H1 (cell line): ENCODE results near the gene KCNK15. TPM values are rescaled to one million over a fixed set of nuclear protein-coding genes. Genes with fewer than 3 reads are reported as not detected.
A peak's percentile ranks its signal among the peaks of the same experiment; 100 is the strongest.

Experiments
- CTCF ChIA-PET: fragments of 300-600 bp; sonication (Branson Sonifier 250); formaldehyde crosslinking; loops from one replicate; lab custom pipeline; 2021; ENCODE audit not compliant: partially characterized antibody; lab: Charles Lee
- POLR2A ChIA-PET: fragments of 300-600 bp; sonication (Branson Sonifier 250); formaldehyde crosslinking; loops from one replicate; lab custom pipeline; 2021; ENCODE audit warnings: inconsistent platforms; ENCODE audit not compliant: partially characterized antibody; lab: Charles Lee
- DNase-seq, 2 experiments: peaks; one replicate each; pipeline versions ENCODE4 v3.0.0 to v3.0.0-alpha.2; 2010 to 2022; ENCODE audit warnings: low spot score in 2 of 2, low read depth in 1 of 2, mixed read lengths in 1 of 2
- FAIRE-seq: peaks from 2 replicates; lab custom pipeline; 2011; peaks lifted over from hg19 to GRCh38; lab: Jason Lieb, UNC
- H2AFZ ChIP-seq: 2 replicates; pipeline ENCODE4 v1.8.1; 2012; ENCODE audit warnings: low read length, inconsistent platforms
- H2AK5ac ChIP-seq: 2 replicates; pipeline ENCODE4 v1.6.1; 2013; ENCODE audit warnings: low read depth, low read length
- H2BK120ac ChIP-seq: replicated peaks from 2 replicates; pipeline ENCODE3; 2013; ENCODE audit warnings: low read depth, low read length, inconsistent platforms
- H2BK12ac ChIP-seq: 2 replicates; pipeline ENCODE4 v1.6.1; 2013; ENCODE audit warnings: low read depth, low read length
- H2BK15ac ChIP-seq: 2 replicates; pipeline ENCODE4 v1.6.1; 2013; ENCODE audit warnings: low read length
- H2BK20ac ChIP-seq: 2 replicates; pipeline ENCODE4 v1.6.1; 2013; ENCODE audit warnings: low read length
- H2BK5ac ChIP-seq: 2 replicates; pipeline ENCODE4 v1.6.1; 2013; ENCODE audit warnings: low read depth, low read length
- H3K14ac ChIP-seq: 2 replicates; pipeline ENCODE4 v1.6.1; 2013; ENCODE audit warnings: inconsistent platforms; ENCODE audit not compliant: insufficient read length
- H3K18ac ChIP-seq: 2 replicates; pipeline ENCODE4 v1.6.1; 2013; ENCODE audit warnings: low read length; ENCODE audit errors: extremely low read depth
- H3K23ac ChIP-seq: 2 replicates; pipeline ENCODE4 v1.6.1; 2013; ENCODE audit warnings: inconsistent platforms; ENCODE audit not compliant: insufficient read length
- H3K23me2 ChIP-seq: 2 replicates; pipeline ENCODE4 v1.6.1; 2013; ENCODE audit warnings: low read depth, low read length
- H3K27ac ChIP-seq: 2 replicates; pipeline ENCODE4 v1.6.1; 2011; ENCODE audit warnings: low read depth, low read length, inconsistent platforms
- H3K27me3 ChIP-seq, 4 experiments: replicated peaks in 1 of 4; 1 replicate in 1 of 4; 2 replicates in 3 of 4; pipeline versions ENCODE4 v1.6.1 to v1.8.1; 2011 to 2013; ENCODE audit warnings: low read length in 3 of 4, mild to moderate bottlenecking in 3 of 4, inconsistent platforms in 2 of 4, mixed read lengths in 2 of 4, moderate library complexity in 1 of 4; ENCODE audit not compliant: control insufficient read depth in 3 of 4, insufficient read depth in 3 of 4; ENCODE audit errors: extremely low read depth in 1 of 4
- H3K36me3 ChIP-seq, 4 experiments: 2 replicates each; pipeline versions ENCODE4 v1.6.1 to v1.8.1; 2011 to 2013; ENCODE audit warnings: mild to moderate bottlenecking in 4 of 4, low read length in 3 of 4, moderate library complexity in 2 of 4, control low read depth in 1 of 4, inconsistent platforms in 1 of 4; ENCODE audit not compliant: insufficient read depth in 4 of 4, control insufficient read depth in 2 of 4
- H3K4ac ChIP-seq: replicated peaks from 2 replicates; pipeline ENCODE3; 2013; ENCODE audit warnings: low read length, low read depth, mixed read lengths, inconsistent platforms; ENCODE audit not compliant: insufficient read length
- H3K4me1 ChIP-seq, 4 experiments: replicated peaks in 1 of 4; 1 replicate in 1 of 4; 2 replicates in 3 of 4; pipeline versions ENCODE4 v1.6.1 to v1.8.1; 2011 to 2013; ENCODE audit warnings: low read length in 3 of 4, inconsistent platforms in 2 of 4, mixed read lengths in 1 of 4; ENCODE audit not compliant: insufficient read depth in 4 of 4, control insufficient read depth in 3 of 4
- H3K4me2 ChIP-seq, 2 experiments: 2 replicates each; pipeline versions ENCODE4 v1.6.1 to v1.8.1; 2011 to 2013; ENCODE audit warnings: low read depth in 2 of 2, low read length in 2 of 2, control low read depth in 1 of 2, inconsistent platforms in 1 of 2, mild to moderate bottlenecking in 1 of 2; ENCODE audit not compliant: insufficient read depth in 1 of 2
- H3K4me3 ChIP-seq, 4 experiments: fragments of 200-600, 300-600 bp in 1 of 4; sonication (generic), shearing (Covaris generic), sonication (Bioruptor Twin) in 1 of 4; 2 replicates each; pipeline versions ENCODE4 v1.5.1 to v1.8.1; 2011 to 2016; ENCODE audit warnings: low read length in 4 of 4, low read depth in 3 of 4, control low read depth in 2 of 4, inconsistent platforms in 2 of 4, mild to moderate bottlenecking in 2 of 4, mixed read lengths in 1 of 4, moderate library complexity in 1 of 4; ENCODE audit not compliant: insufficient read depth in 2 of 4; ENCODE audit errors: extremely low read depth in 1 of 4
- H3K56ac ChIP-seq: replicated peaks from 2 replicates; pipeline ENCODE3; 2013; ENCODE audit warnings: low read depth, mild to moderate bottlenecking, mixed read lengths, low read length, inconsistent platforms; ENCODE audit not compliant: insufficient read length
- H3K79me1 ChIP-seq: 2 replicates; pipeline ENCODE4 v1.6.1; 2013; ENCODE audit warnings: low read depth, low read length, control low read depth
- H3K79me2 ChIP-seq, 2 experiments: 2 replicates each; pipeline versions ENCODE4 v1.6.1 to v1.8.1; 2012 to 2013; ENCODE audit warnings: low read length in 2 of 2, mild to moderate bottlenecking in 2 of 2, inconsistent platforms in 1 of 2; ENCODE audit not compliant: insufficient read depth in 2 of 2, control insufficient read depth in 1 of 2
- H3K9ac ChIP-seq, 4 experiments: replicated peaks in 1 of 4; 1 replicate in 1 of 4; 2 replicates in 3 of 4; pipeline versions ENCODE4 v1.6.1 to v1.8.1; 2011 to 2013; ENCODE audit warnings: low read depth in 3 of 4, low read length in 3 of 4, control low read depth in 2 of 4, mild to moderate bottlenecking in 2 of 4, moderate library complexity in 2 of 4, inconsistent platforms in 1 of 4; ENCODE audit errors: extremely low read depth in 1 of 4
- H3K9me3 ChIP-seq, 2 experiments: 2 replicates each; pipeline versions ENCODE4 v1.6.1 to v1.8.1; 2012 to 2013; ENCODE audit warnings: mild to moderate bottlenecking in 2 of 2, moderate library complexity in 2 of 2, control low read depth in 1 of 2, inconsistent platforms in 1 of 2, low read depth in 1 of 2, low read length in 1 of 2, mixed read lengths in 1 of 2; ENCODE audit not compliant: insufficient read depth in 2 of 2
- H4K20me1 ChIP-seq, 2 experiments: replicated peaks in 1 of 2; 2 replicates each; pipeline versions ENCODE3 to v1.8.1; 2011 to 2013; ENCODE audit warnings: inconsistent platforms in 2 of 2, low read length in 2 of 2, mild to moderate bottlenecking in 1 of 2; ENCODE audit not compliant: insufficient read depth in 2 of 2, control insufficient read depth in 1 of 2
- H4K5ac ChIP-seq: 2 replicates; pipeline ENCODE4 v1.6.1; 2013; ENCODE audit warnings: low read length, low read depth, mixed read lengths, inconsistent platforms; ENCODE audit not compliant: insufficient read length
- H4K8ac ChIP-seq: 2 replicates; pipeline ENCODE4 v1.8.0; 2013; ENCODE audit warnings: mild to moderate bottlenecking, moderate library complexity, low read length, inconsistent platforms; ENCODE audit not compliant: insufficient read depth; ENCODE audit errors: extremely low read depth
- H4K91ac ChIP-seq: replicated peaks from 2 replicates; pipeline ENCODE3; 2013; ENCODE audit warnings: low read length, mixed read lengths, inconsistent platforms; ENCODE audit not compliant: insufficient read length
- NANOG ChIP-seq: IDR thresholded peaks from 2 replicates; pipeline ENCODE4 v1.6.1; 2011; ENCODE audit warnings: low read length, low read depth, mild to moderate bottlenecking, inconsistent platforms; ENCODE audit not compliant: insufficient read depth, poor library complexity, severe bottlenecking
- WGBS, 2 experiments: shearing (Covaris generic) in 1 of 2; methylation state at CpG; one replicate each; pipeline versions ENCODE4 v1.1.6 to v1.1.7; 2013 to 2015; ENCODE audit warnings: low lambda C conversion rate in 2 of 2, mixed read lengths in 2 of 2, inconsistent platforms in 1 of 2, low coverage in 1 of 2, missing lambda C conversion rate in 1 of 2; ENCODE audit not compliant: insufficient replicate concordance in 2 of 2, insufficient coverage in 1 of 2, insufficient read length in 1 of 2; ENCODE audit errors: extremely low coverage in 1 of 2, missing lambda C conversion rate in 1 of 2; 5-methylcytosine and 5-hydroxymethylcytosine counted together
- polyA plus RNA-seq, 7 experiments: library from polyadenylated mRNA; depleted of rRNA in 3 of 7; stranded (reverse) in 5 of 7; unstranded in 2 of 7; fragments of >200 nt in 5 of 7; fragments of 200-250 nt in 2 of 7; gene quantifications; 1 replicate in 5 of 7; 2 replicates in 1 of 7; 4 replicates in 1 of 7; pipeline versions ENCODE4 v1.2.1 to v1.2.3, GENCODE V29; 2011 to 2013; ENCODE audit warnings: missing spikeins in 2 of 7, mixed read lengths in 2 of 7
- total RNA-seq: library from RNA; stranded (reverse); fragmentation: NEBNext Ultra II Directional; extraction: Animal tissue kit (Norgen Biotek cat#: 25700); gene quantifications from 2 replicates; pipeline ENCODE4 v1.2.1, GENCODE V29; 2021

KCNK15 gene
- total and polyA plus RNA-seq, 2 of the 8 experiments (the other 6 are each of a cell fraction or from before 2014, with no cell fraction given): 0.24 to 0.33 TPM

DNA sequence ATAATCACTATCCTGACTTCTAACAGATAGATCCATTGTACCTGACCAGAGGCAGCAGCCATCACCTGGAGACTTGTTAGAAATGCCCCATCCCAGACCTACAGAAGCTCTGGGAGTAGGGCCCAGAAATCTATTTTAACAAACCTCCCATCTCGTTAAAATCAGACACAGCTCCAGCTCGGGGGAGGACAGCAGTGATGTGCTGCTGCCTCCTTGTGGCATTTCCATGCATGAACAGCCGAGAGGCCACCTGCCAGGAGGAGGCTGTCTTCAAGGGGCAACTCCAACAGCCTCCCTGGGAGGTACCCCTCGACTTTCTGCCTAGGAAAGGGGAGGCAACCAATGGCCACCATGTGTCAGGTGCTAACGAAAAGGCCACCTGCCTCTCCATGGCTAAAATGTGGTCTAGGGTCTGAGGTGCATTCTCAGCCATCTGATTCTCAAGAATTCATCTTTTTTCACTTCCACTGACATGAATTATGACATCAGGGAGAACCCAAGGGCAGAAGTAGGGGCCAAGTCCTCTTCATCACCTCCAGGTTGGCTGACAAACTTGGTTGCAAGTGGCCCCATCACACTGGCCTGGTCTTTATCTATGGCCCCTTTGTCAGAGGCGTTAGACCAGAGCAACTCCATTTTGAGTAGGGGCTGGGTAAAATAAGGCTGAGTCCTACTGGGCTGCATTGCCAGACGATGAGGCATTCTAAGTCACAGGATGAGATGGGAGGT is 12.2 kb upstream of the KCNK15 start:
- Histone ChIP-seq H4K8ac (no peak overlapping the region), H3K14ac (no peak overlapping the region), H2BK20ac (no peak overlapping the region), H2BK15ac (peak overlapping the region; percentile 20; the same call in 1 of the 2 replicates), H2AFZ (no peak overlapping the region), H3K23ac (no peak overlapping the region), H4K20me1 (no peaks in the 10 kb centered on the region), H2BK120ac (no peak overlapping the region), H2AK5ac (no peak overlapping the region), H3K18ac (no peak overlapping the region), H3K4me3 (no peak overlapping the region), H3K79me2 (no peaks in the 10 kb centered on the region), H3K56ac (no peak overlapping the region), H3K27me3 (no peaks in the 10 kb centered on the region), H4K91ac (no peak overlapping the region), H3K4me1 (peaks cover 3 to 13% (median 9%) of the 10 kb centered on the region in 4 experiments; a peak in 4 of 7 replicates), H4K5ac (no peak overlapping the region), H3K36me3 (no peaks in the 10 kb centered on the region), H2BK5ac (peak overlapping the region; percentile 6; the same call in 1 of the 2 replicates), H3K79me1 (no peaks in the 10 kb centered on the region), H3K4ac (no peak overlapping the region), H3K27ac (no peak overlapping the region), H3K9ac (no peak overlapping the region), H2BK12ac (0 out of 2 replicates have a peak overlapping the region, but pooled peaks have one; percentile 20), H3K4me2 (no peak overlapping the region), H3K23me2 (no peaks in the 10 kb centered on the region), H3K9me3 (no peaks in the 10 kb centered on the region; a peak in 1 of 4 replicates)
- WGBS, 2 experiments: 48% methylated on average over 7 of the region's 7 CpGs; no CpG with 5 or more reads in 1 of the 2 experiments
- no peak for FAIRE-seq
- CTCF ChIA-PET: interaction anchor here (0.6 to 20.4 kb wide), 14 partner anchors 11 to 133 kb away, joined by 3 to 180 read pairs (median 8); partner anchors contain the start of gene CCN5
- peak in 1 of 2 experiments; percentile 86 for DNase-seq
- POLR2A ChIA-PET: interaction anchor here (1.0 to 3.6 kb wide), 2 partner anchors 10 to 50 kb away, joined by 3 to 12 read pairs; no protein-coding TSS in a partner anchor
- TF ChIP-seq NANOG: peak; percentile 17
